GM12874 (cell line): Measurements from ENCODE around the gene USP24.

ENCODE experiments used
- CTCF ChIP-seq: IDR thresholded peaks from 2 replicates; pipeline ENCODE4 v1.5.1; 2011; ENCODE audit warnings: low read depth, mild to moderate bottlenecking, control low read depth, low read length, moderate library complexity; ENCODE audit not compliant: insufficient read depth

USP24 gene

GRCh38 chr1:55141295-55141893, 73.8 kb downstream of the USP24 start:
- TF ChIP-seq CTCF = no peak

GRCh38 chr1:55140546-55140983, 74.6 kb downstream of the USP24 start:
- TF ChIP-seq CTCF = peak; percentile 68

- TF ChIP-seq CTCF = no peak
These were observed 75.0 kb downstream of the USP24 start for GRCh38 chr1:55140137-55140536.

GRCh38 chr1:55138823-55139222, 76.3 kb downstream of the USP24 start:
- no peak for TF ChIP-seq CTCF

GRCh38 chr1:55134152-55134808, 80.9 kb downstream of the USP24 start:
- TF ChIP-seq CTCF = no peak

GRCh38 chr1:55131801-55132200, 83.4 kb downstream of the USP24 start:
- TF ChIP-seq CTCF = no peak

- no peak for TF ChIP-seq CTCF
These were observed 83.9 kb downstream of the USP24 start for GRCh38 chr1:55131218-55131617.
